ENCODE measurements around the gene TOM1L2. TPM values are rescaled to one million over a fixed set of nuclear protein-coding genes. Genes with fewer than 3 reads are reported as not detected.

TOM1L2 gene
- total and polyA plus RNA-seq, 2 of the 4 experiments (the other 2 are of a cell fraction), result 34.4 to 51.7 TPM

DNA sequence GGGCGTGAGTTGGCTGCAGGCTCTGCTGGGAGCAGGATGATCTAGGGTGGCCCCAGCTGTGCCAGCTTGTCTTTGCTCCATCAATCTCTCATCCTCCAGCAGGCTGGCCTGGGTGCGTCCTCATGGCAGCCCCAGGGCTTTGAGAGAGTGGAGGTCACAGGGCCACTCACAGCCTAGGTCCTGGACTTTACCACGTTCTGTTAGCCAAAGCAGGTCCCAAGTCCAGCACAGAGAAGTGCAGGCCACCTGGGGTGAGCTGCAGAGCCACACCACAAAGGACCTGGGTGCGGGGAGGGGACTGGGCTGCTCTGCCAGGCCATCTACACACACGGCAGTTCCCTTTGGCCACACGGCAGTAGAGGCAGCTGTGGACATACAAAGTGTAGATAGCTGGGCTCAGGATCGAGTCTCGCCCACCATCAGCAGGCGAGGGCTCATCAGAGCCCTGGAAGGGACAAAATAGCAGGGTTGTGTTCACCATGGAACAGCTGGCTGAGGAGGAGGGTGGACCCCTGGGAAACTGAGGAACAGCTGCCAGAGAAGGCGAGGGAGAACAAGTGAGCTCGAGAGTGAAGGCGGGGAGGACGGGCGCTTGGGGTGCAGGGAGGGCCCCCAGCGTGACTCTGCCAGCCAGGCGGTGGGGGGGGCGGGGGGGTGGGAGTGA is 165.5 kb downstream of the TOM1L2 start:
- no peak overlapping the region for H2BK120ac ChIP-seq (ENCODE audit: low read depth, low read length)
- DNase-seq (no peak), ATAC-seq (ENCODE audit: low read depth) (no peak)
- H2BK15ac ChIP-seq (ENCODE audit: low read depth, low read length), result no peak overlapping the region
- H3K27ac ChIP-seq (ENCODE audit: insufficient read depth, low read length), result no peak overlapping the region
- in situ Hi-C loops (cut with MboI; ENCODE audit: low sequenced_read_pairs) (no loop called here), dilution Hi-C loops (cut with HindIII; ENCODE audit: low sequenced_read_pairs, unreplicated experiment) (no loop called here), intact Hi-C loops (cut with micrococcal nuclease) (no loop called here)
- no CpG with 5 or more reads among the region's 17 CpGs for WGBS, 2 experiments (ENCODE audit: extremely low coverage in 2 of 2, insufficient read length in 1 of 2)
- H3K9ac ChIP-seq (ENCODE audit: low read depth, low read length), result no peak overlapping the region
- no peaks in the 10 kb centered on the region for H3K27me3 ChIP-seq (ENCODE audit: control insufficient read depth, insufficient read depth, low read length)
- no peak overlapping the region for H3K14ac ChIP-seq (replicated peaks; ENCODE audit: low read depth, low read length)
- H2BK20ac ChIP-seq (ENCODE audit: low read depth, low read length), result no peak overlapping the region
- no peaks in the 10 kb centered on the region for H3K9me3 ChIP-seq (ENCODE audit: control insufficient read depth, insufficient read depth, low read length)
- H4K91ac ChIP-seq (ENCODE audit: insufficient read depth, low read depth, low read length), result no peak overlapping the region
- H4K8ac ChIP-seq (ENCODE audit: low read depth in 2 of 2, low read length in 2 of 2), result no peak overlapping the region
- no peaks in the 10 kb centered on the region for H3K9me1 ChIP-seq (ENCODE audit: insufficient read depth, low read length)
- H3K56ac ChIP-seq (ENCODE audit: extremely low read depth, insufficient read depth, low read length), result no peak overlapping the region
- BruUV-seq (replicated peaks), result no TSS peak
- POLR2A ChIA-PET (ENCODE audit: unreplicated experiment), result no interaction called here
- H3K79me1 ChIP-seq (ENCODE audit: low read depth in 1 of 2, low read length in 2 of 2), result peaks cover 9 to 53% of the 10 kb centered on the region in 2 experiments; a peak in 2 of 4 replicates
- H4K5ac ChIP-seq (ENCODE audit: low read depth, low read length), result no peak overlapping the region
- H3K36me3 ChIP-seq (ENCODE audit: control insufficient read depth, insufficient read depth, low read length), result peaks cover 60% of the 10 kb centered on the region
- CTCF ChIA-PET, result no interaction called here
- H3K4me3 ChIP-seq (ENCODE audit: insufficient read depth, low read depth, low read length), result no peak overlapping the region
- no peak overlapping the region for H2AK9ac ChIP-seq (replicated peaks; ENCODE audit: low read depth, low read length, poor library complexity)
- no peak overlapping the region for H3K4me2 ChIP-seq (ENCODE audit: low read depth, low read length)
- no peak overlapping the region for H3K23ac ChIP-seq (ENCODE audit: low read depth, low read length)
- no peak overlapping the region for H3K18ac ChIP-seq (ENCODE audit: low read depth, low read length)
- no peak overlapping the region for H2AFZ ChIP-seq (replicated peaks; ENCODE audit: low read length, poor library complexity)
- H2AK5ac ChIP-seq (ENCODE audit: low read depth, low read length), result no peak overlapping the region
- H3K4me1 ChIP-seq (ENCODE audit: control insufficient read depth, insufficient read depth, low read length), result peaks cover 11% of the 10 kb centered on the region
- TF ChIP-seq POLR2A (IDR thresholded peaks at IDR 0.05; ENCODE audit: low read depth, low read length), result no peak
- TF ChIP-seq CHD1 (IDR thresholded peaks at IDR 0.05; ENCODE audit: low read depth, low read length), result no peak
- TF ChIP-seq SMC3 (IDR thresholded peaks at IDR 0.05; ENCODE audit: low read depth, low read length), result no peak
- TF ChIP-seq RCOR1 (IDR thresholded peaks at IDR 0.05; ENCODE audit: insufficient replicate concordance, low read length), result no peak
- TF ChIP-seq, protein P1, sequence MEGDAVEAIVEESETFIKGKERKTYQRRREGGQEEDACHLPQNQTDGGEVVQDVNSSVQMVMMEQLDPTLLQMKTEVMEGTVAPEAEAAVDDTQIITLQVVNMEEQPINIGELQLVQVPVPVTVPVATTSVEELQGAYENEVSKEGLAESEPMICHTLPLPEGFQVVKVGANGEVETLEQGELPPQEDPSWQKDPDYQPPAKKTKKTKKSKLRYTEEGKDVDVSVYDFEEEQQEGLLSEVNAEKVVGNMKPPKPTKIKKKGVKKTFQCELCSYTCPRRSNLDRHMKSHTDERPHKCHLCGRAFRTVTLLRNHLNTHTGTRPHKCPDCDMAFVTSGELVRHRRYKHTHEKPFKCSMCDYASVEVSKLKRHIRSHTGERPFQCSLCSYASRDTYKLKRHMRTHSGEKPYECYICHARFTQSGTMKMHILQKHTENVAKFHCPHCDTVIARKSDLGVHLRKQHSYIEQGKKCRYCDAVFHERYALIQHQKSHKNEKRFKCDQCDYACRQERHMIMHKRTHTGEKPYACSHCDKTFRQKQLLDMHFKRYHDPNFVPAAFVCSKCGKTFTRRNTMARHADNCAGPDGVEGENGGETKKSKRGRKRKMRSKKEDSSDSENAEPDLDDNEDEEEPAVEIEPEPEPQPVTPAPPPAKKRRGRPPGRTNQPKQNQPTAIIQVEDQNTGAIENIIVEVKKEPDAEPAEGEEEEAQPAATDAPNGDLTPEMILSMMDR (conservative IDR thresholded peaks at IDR 0.05; ENCODE audit: low read depth, low read length), result no peak
- no peak overlapping the region for H3K4ac ChIP-seq (ENCODE audit: low read depth, low read length)
- no peak overlapping the region for H2BK5ac ChIP-seq (ENCODE audit: low read depth, low read length, poor library complexity, severe bottlenecking)
- H4K20me1 ChIP-seq (ENCODE audit: insufficient read depth, low read length), result peaks cover 44% of the 10 kb centered on the region

Data from IMR-90 (cell line).